GM23248 (cell line): ENCODE measurements around the gene CDH3. TPM values are rescaled to one million over a fixed set of nuclear protein-coding genes. Genes with fewer than 3 reads are reported as not detected.

ENCODE experiments used
- DNase-seq: peaks from one replicate; pipeline ENCODE4 v3.0.0-alpha.2; 2015
- H2AFZ ChIP-seq: fragments of 200-600 bp; sonication (generic); 2 replicates; pipeline ENCODE4 v1.6.1; 2016; ENCODE audit warnings: antibody characterized with exemption
- H3F3A ChIP-seq: fragments of 200-600 bp; sonication (generic); 2 replicates; pipeline ENCODE4 v1.6.1; 2016; ENCODE audit warnings: mild to moderate bottlenecking, antibody characterized with exemption, mixed run types; ENCODE audit not compliant: insufficient read depth
- H3K27ac ChIP-seq: fragments of 200-600 bp; sonication (generic); 2 replicates; pipeline ENCODE4 v1.5.1; 2016; ENCODE audit warnings: mild to moderate bottlenecking
- H3K27me3 ChIP-seq: fragments of 200-600 bp; sonication (generic); replicated peaks from 2 replicates; pipeline ENCODE4 v1.6.1; 2016; ENCODE audit warnings: mild to moderate bottlenecking; ENCODE audit not compliant: insufficient read depth
- H3K36me3 ChIP-seq: fragments of 200-600 bp; sonication (generic); 2 replicates; pipeline ENCODE4 v1.6.1; 2016; ENCODE audit warnings: low read depth, mild to moderate bottlenecking
- H3K4me1 ChIP-seq: fragments of 200-600 bp; sonication (generic); 2 replicates; pipeline ENCODE4 v1.6.1; 2016; ENCODE audit warnings: mild to moderate bottlenecking; ENCODE audit not compliant: insufficient read depth
- H3K4me2 ChIP-seq: fragments of 200-600 bp; sonication (generic); one replicate; pipeline ENCODE4 v1.6.1; 2016; ENCODE audit warnings: mild to moderate bottlenecking; ENCODE audit not compliant: unreplicated experiment
- H3K4me3 ChIP-seq: fragments of 200-600 bp; sonication (generic); 2 replicates; pipeline ENCODE4 v1.5.1; 2016; ENCODE audit warnings: mild to moderate bottlenecking
- H3K79me2 ChIP-seq: fragments of 200-600 bp; sonication (generic); 2 replicates; pipeline ENCODE4 v1.6.1; 2016; ENCODE audit warnings: mild to moderate bottlenecking; ENCODE audit not compliant: insufficient read depth
- H3K9ac ChIP-seq: fragments of 200-600 bp; sonication (generic); 2 replicates; pipeline ENCODE4 v1.6.1; 2016; ENCODE audit warnings: mild to moderate bottlenecking
- H3K9me2 ChIP-seq: fragments of 200-600 bp; sonication (generic); 2 replicates; pipeline ENCODE4 v1.6.1; 2016; ENCODE audit warnings: mixed run types, mild to moderate bottlenecking, moderate library complexity; ENCODE audit not compliant: insufficient read depth
- H3K9me3 ChIP-seq: fragments of 200-600 bp; sonication (generic); one replicate; pipeline ENCODE4 v1.6.1; 2017; ENCODE audit warnings: low read depth
- H4K20me1 ChIP-seq: fragments of 200-600 bp; sonication (generic); 2 replicates; pipeline ENCODE4 v1.6.0; 2016; ENCODE audit not compliant: insufficient read depth
- EZH2 ChIP-seq: fragments of 200-600 bp; sonication (generic); IDR thresholded peaks from 2 replicates; pipeline ENCODE4 v1.6.1; 2018; ENCODE audit warnings: antibody characterized with exemption, mild to moderate bottlenecking; ENCODE audit not compliant: insufficient read depth, poor library complexity, severe bottlenecking
- EZH2phosphoT487 ChIP-seq: fragments of 200-600 bp; sonication (generic); IDR thresholded peaks from 2 replicates; pipeline ENCODE4 v1.6.1; 2018; ENCODE audit warnings: antibody characterized with exemption, moderate library complexity, mild to moderate bottlenecking, low read depth; ENCODE audit not compliant: insufficient read depth
- WGBS, 2 experiments: methylation state at CpG; one replicate each; pipeline ENCODE4 v1.1.6; 2015 to 2017; ENCODE audit warnings: low lambda C conversion rate in 2 of 2, low coverage in 1 of 2; ENCODE audit errors: missing lambda C conversion rate in 2 of 2; 5-methylcytosine and 5-hydroxymethylcytosine counted together
- in situ Hi-C: fragments of 300-500 bp; cut with MboI; formaldehyde crosslinking; loops from 2 replicates; pipeline ENCODE4 v1.15.0; 2020
- polyA plus RNA-seq: library from polyadenylated mRNA; unstranded; fragments of >200 nt; fragmentation: Nextera tagmentation; extraction: Ambion mirVana; gene quantifications from 2 replicates; pipeline ENCODE4 v1.2.1, GENCODE V29; 2016
- total RNA-seq: library from RNA; depleted of rRNA; stranded (reverse); fragments of >200 nt; shearing (Covaris generic); gene quantifications from 2 replicates; pipeline ENCODE4 v1.2.3, GENCODE V29; 2014

The CDH3 gene
- total and polyA plus RNA-seq, 2 experiments from 2014 or later: not detected

- TF ChIP-seq EZH2 (no peak), EZH2phosphoT487 (no peak)
- no peak overlapping the region for H2AFZ ChIP-seq
- no peaks in the 10 kb centered on the region for H4K20me1 ChIP-seq
- in situ Hi-C loops: no loop called here
- no peaks in the 10 kb centered on the region for H3K9me3 ChIP-seq
- 78 to 80% methylated on average over 5 of the region's 5 CpGs for WGBS, 2 experiments
- H3K4me1 ChIP-seq: no peaks in the 10 kb centered on the region
- no peak for DNase-seq
- no peak overlapping the region for H3K27ac ChIP-seq
- no peaks in the 10 kb centered on the region for H3K36me3 ChIP-seq
- H3K27me3 ChIP-seq: peaks cover 3% of the 10 kb centered on the region; the same call in 1 of the 2 replicates
- no peak overlapping the region for H3K9ac ChIP-seq
- H3K79me2 ChIP-seq: no peaks in the 10 kb centered on the region
- H3K4me3 ChIP-seq: no peak overlapping the region
- no peak overlapping the region for H3K4me2 ChIP-seq
- H3K9me2 ChIP-seq: no peaks in the 10 kb centered on the region
- no peaks in the 10 kb centered on the region for H3F3A ChIP-seq
These were observed 44.8 kb downstream of the CDH3 start for GRCh38 chr16:68689921-68690320.

GRCh38 chr16:68695575-68695974, 50.5 kb downstream of the CDH3 start:
- no peaks in the 10 kb centered on the region for H3K9me2 ChIP-seq
- no peak overlapping the region for H2AFZ ChIP-seq
- H3K4me3 ChIP-seq: no peak overlapping the region
- H3K27ac ChIP-seq: no peak overlapping the region
- H3F3A ChIP-seq: no peaks in the 10 kb centered on the region
- H3K9ac ChIP-seq: no peak overlapping the region
- H3K79me2 ChIP-seq: no peaks in the 10 kb centered on the region
- in situ Hi-C loops: no loop called here
- no peaks in the 10 kb centered on the region for H4K20me1 ChIP-seq
- 64 to 71% methylated on average over 11 of the region's 11 CpGs for WGBS, 2 experiments
- peaks cover 17% of the 10 kb centered on the region for H3K27me3 ChIP-seq
- H3K4me2 ChIP-seq: no peak overlapping the region
- no peaks in the 10 kb centered on the region for H3K36me3 ChIP-seq
- DNase-seq: no peak
- TF ChIP-seq EZH2phosphoT487: no peak
- no peak for TF ChIP-seq EZH2
- no peaks in the 10 kb centered on the region for H3K4me1 ChIP-seq
- H3K9me3 ChIP-seq: no peaks in the 10 kb centered on the region

GRCh38 chr16:68696514-68696913, 51.4 kb downstream of the CDH3 start:
- Histone ChIP-seq H3K4me2 (no peak overlapping the region), H2AFZ (no peak overlapping the region), H3K36me3 (no peaks in the 10 kb centered on the region), H4K20me1 (no peaks in the 10 kb centered on the region), H3K4me1 (no peaks in the 10 kb centered on the region), H3K4me3 (no peak overlapping the region), H3K27me3 (peaks cover 20% of the 10 kb centered on the region), H3K9ac (no peak overlapping the region), H3K9me3 (no peaks in the 10 kb centered on the region), H3K9me2 (no peaks in the 10 kb centered on the region), H3K79me2 (no peaks in the 10 kb centered on the region), H3K27ac (no peak overlapping the region), H3F3A (no peaks in the 10 kb centered on the region)
- 61 to 69% methylated on average over 8 of the region's 8 CpGs for WGBS, 2 experiments
- in situ Hi-C loops: no loop called here
- TF ChIP-seq EZH2phosphoT487: no peak
- TF ChIP-seq EZH2: no peak
- DNase-seq: no peak

- no peaks in the 10 kb centered on the region for H3K36me3 ChIP-seq
- 80 to 83% methylated on average over 21 to 23 of the region's 23 CpGs for WGBS, 2 experiments
- peaks cover 20% of the 10 kb centered on the region for H3K27me3 ChIP-seq
- H3K79me2 ChIP-seq: no peaks in the 10 kb centered on the region
- H4K20me1 ChIP-seq: no peaks in the 10 kb centered on the region
- no peaks in the 10 kb centered on the region for H3K9me2 ChIP-seq
- no peaks in the 10 kb centered on the region for H3F3A ChIP-seq
- no peak overlapping the region for H3K4me3 ChIP-seq
- H2AFZ ChIP-seq: no peak overlapping the region
- H3K27ac ChIP-seq: no peak overlapping the region
- DNase-seq: no peak
- no peak overlapping the region for H3K4me2 ChIP-seq
- in situ Hi-C loops: no loop called here
- no peaks in the 10 kb centered on the region for H3K4me1 ChIP-seq
- TF ChIP-seq EZH2phosphoT487 (no peak), EZH2 (no peak)
- H3K9ac ChIP-seq: no peak overlapping the region
- no peaks in the 10 kb centered on the region for H3K9me3 ChIP-seq
These were observed 53.0 kb downstream of the CDH3 start for GRCh38 chr16:68698091-68698490.

GRCh38 chr16:68700120-68700519, 55.0 kb downstream of the CDH3 start:
- Histone ChIP-seq H3K79me2 (no peaks in the 10 kb centered on the region), H3K36me3 (no peaks in the 10 kb centered on the region), H3K9ac (no peak overlapping the region), H3K27ac (no peak overlapping the region), H3K9me2 (no peaks in the 10 kb centered on the region), H3K4me3 (no peak overlapping the region), H3K4me2 (no peak overlapping the region), H3K9me3 (no peaks in the 10 kb centered on the region), H4K20me1 (no peaks in the 10 kb centered on the region), H3K4me1 (no peaks in the 10 kb centered on the region), H3F3A (no peaks in the 10 kb centered on the region), H3K27me3 (peaks cover 17% of the 10 kb centered on the region), H2AFZ (no peak overlapping the region)
- no peak for TF ChIP-seq EZH2phosphoT487
- no peak for TF ChIP-seq EZH2
- in situ Hi-C loops: loop anchor here (25.0 kb wide), 1 partner anchor 412 kb away; the partner anchor contains the start of gene HAS3
- 55 to 59% methylated on average over 6 of the region's 6 CpGs for WGBS, 2 experiments
- DNase-seq: peak; percentile 54
